Panc1 (cell line): Measurements from ENCODE around the gene GPR137.

Source experiments
- CTCF ChIP-seq: fragments of 450-650 bp; IDR thresholded peaks from 2 replicates; pipeline ENCODE4 v1.5.1; 2017; ENCODE audit warnings: mild to moderate bottlenecking
- POLR2AphosphoS5 ChIP-seq: IDR thresholded peaks from 2 replicates; pipeline ENCODE4 v1.6.1; 2012; ENCODE audit warnings: mild to moderate bottlenecking, low read depth, low read length, moderate library complexity
- SIN3A ChIP-seq: IDR thresholded peaks from 2 replicates; pipeline ENCODE4 v1.6.1; 2012; ENCODE audit warnings: low read depth, mild to moderate bottlenecking, low read length, moderate library complexity, borderline replicate concordance; ENCODE audit not compliant: insufficient read depth
- TF ChIP-seq, protein P1 (sequence below), 2 experiments: IDR thresholded peaks; 2 replicates each; pipeline ENCODE4 v1.6.1; 2011 to 2012; ENCODE audit warnings: low read depth in 2 of 2, control low read depth in 1 of 2, low read length in 1 of 2, mild to moderate bottlenecking in 1 of 2, moderate library complexity in 1 of 2; ENCODE audit not compliant: insufficient read depth in 1 of 2

DNA sequence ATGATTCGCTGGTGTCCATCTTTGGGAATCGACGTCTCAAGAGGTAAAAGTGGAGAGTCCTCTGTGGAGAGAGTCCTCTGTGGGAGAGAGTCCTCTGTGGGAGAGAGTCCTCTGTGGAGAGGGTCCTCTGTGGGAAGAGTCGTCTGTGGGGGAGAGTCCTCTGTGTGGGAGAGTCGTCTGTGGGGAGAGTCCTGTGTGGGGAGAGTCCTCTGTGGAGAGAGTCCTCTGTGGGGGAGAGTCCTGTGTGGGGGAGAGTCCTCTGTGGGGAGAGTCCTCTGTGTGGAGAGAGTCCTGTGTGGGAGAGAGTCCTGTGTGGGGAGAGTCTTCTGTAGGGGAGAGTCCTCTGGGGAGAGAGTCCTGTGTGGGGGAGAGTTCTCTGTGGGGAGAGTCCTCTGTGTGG, 35.4 kb downstream of the GPR137 start:
- TF ChIP-seq POLR2AphosphoS5 (no peak), CTCF (no peak), SIN3A (no peak)
- TF ChIP-seq, protein P1, sequence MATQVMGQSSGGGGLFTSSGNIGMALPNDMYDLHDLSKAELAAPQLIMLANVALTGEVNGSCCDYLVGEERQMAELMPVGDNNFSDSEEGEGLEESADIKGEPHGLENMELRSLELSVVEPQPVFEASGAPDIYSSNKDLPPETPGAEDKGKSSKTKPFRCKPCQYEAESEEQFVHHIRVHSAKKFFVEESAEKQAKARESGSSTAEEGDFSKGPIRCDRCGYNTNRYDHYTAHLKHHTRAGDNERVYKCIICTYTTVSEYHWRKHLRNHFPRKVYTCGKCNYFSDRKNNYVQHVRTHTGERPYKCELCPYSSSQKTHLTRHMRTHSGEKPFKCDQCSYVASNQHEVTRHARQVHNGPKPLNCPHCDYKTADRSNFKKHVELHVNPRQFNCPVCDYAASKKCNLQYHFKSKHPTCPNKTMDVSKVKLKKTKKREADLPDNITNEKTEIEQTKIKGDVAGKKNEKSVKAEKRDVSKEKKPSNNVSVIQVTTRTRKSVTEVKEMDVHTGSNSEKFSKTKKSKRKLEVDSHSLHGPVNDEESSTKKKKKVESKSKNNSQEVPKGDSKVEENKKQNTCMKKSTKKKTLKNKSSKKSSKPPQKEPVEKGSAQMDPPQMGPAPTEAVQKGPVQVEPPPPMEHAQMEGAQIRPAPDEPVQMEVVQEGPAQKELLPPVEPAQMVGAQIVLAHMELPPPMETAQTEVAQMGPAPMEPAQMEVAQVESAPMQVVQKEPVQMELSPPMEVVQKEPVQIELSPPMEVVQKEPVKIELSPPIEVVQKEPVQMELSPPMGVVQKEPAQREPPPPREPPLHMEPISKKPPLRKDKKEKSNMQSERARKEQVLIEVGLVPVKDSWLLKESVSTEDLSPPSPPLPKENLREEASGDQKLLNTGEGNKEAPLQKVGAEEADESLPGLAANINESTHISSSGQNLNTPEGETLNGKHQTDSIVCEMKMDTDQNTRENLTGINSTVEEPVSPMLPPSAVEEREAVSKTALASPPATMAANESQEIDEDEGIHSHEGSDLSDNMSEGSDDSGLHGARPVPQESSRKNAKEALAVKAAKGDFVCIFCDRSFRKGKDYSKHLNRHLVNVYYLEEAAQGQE (IDR thresholded peaks at IDR 0.05; ENCODE audit: insufficient read depth in 1 of 2, low read depth in 2 of 2, low read length in 1 of 2), result no peak
